A673 (cell line): ENCODE data around the gene RNF41. TPM values are rescaled to one million over a fixed set of nuclear protein-coding genes. Genes with fewer than 3 reads are reported as not detected.

Experiments used
- BruUV-seq: library from RNA; stranded (reverse); fragments of 400-500 nt; replicated peaks from 2 replicates; lab custom pipeline; 2021; lab: Mats Ljungman, UMichigan
- CTCF ChIA-PET: fragments of 300-600 bp; sonication (Branson Sonifier 250); formaldehyde crosslinking; loops from one replicate; lab custom pipeline; 2022; ENCODE audit warnings: antibody characterized with exemption; lab: Charles Lee
- POLR2A ChIA-PET: fragments of 300-600 bp; sonication (Branson Sonifier 250); formaldehyde crosslinking; loops from one replicate; lab custom pipeline; 2022; ENCODE audit warnings: antibody characterized with exemption; ENCODE audit not compliant: low non-redundant PET; lab: Charles Lee
- DNase-seq: peaks from one replicate; pipeline ENCODE4 v3.0.0-alpha.2; 2015; ENCODE audit warnings: low spot score
- H3K27ac ChIP-seq: fragments of 200-600 bp; sonication (generic); 2 replicates; pipeline ENCODE4 v1.5.1; 2016; ENCODE audit warnings: mixed run types, low read depth, mild to moderate bottlenecking, mixed read lengths, antibody characterized with exemption, low read length; ENCODE audit not compliant: poor library complexity, severe bottlenecking
- H3K27me3 ChIP-seq: fragments of 200-600 bp; sonication (generic); replicated peaks from 2 replicates; pipeline ENCODE4 v1.6.1; 2017; ENCODE audit warnings: mixed run types, low read depth, mild to moderate bottlenecking, mixed read lengths, antibody characterized with exemption, low read length; ENCODE audit not compliant: insufficient read depth, poor library complexity
- H3K36me3 ChIP-seq: fragments of 200-600 bp; sonication (generic); 2 replicates; pipeline ENCODE4 v1.6.1; 2016; ENCODE audit warnings: mixed run types, mild to moderate bottlenecking, mixed read lengths, antibody characterized with exemption, low read length; ENCODE audit not compliant: insufficient read depth, poor library complexity, severe bottlenecking
- H3K4me1 ChIP-seq: fragments of 200-600 bp; sonication (generic); 2 replicates; pipeline ENCODE4 v1.6.1; 2017; ENCODE audit warnings: mixed run types, mild to moderate bottlenecking, mixed read lengths, antibody characterized with exemption, low read length; ENCODE audit not compliant: insufficient read depth, poor library complexity, severe bottlenecking
- H3K4me3 ChIP-seq: fragments of 200-600 bp; sonication (generic); 2 replicates; pipeline ENCODE4 v1.5.1; 2016; ENCODE audit warnings: low read depth, mixed run types, mild to moderate bottlenecking, mixed read lengths, low read length; ENCODE audit not compliant: poor library complexity, severe bottlenecking
- H3K9me3 ChIP-seq: fragments of 200-600 bp; sonication (generic); 2 replicates; pipeline ENCODE4 v1.6.1; 2016; ENCODE audit warnings: mixed run types, low read depth, mild to moderate bottlenecking, mixed read lengths, antibody characterized with exemption, low read length; ENCODE audit not compliant: poor library complexity, severe bottlenecking
- EZH2 ChIP-seq: fragments of 200-600 bp; sonication (generic); IDR thresholded peaks from 2 replicates; pipeline ENCODE4 v1.6.1; 2017; ENCODE audit warnings: borderline replicate concordance, low read depth, mild to moderate bottlenecking, mixed read lengths, antibody characterized with exemption, low read length; ENCODE audit not compliant: poor library complexity, severe bottlenecking
- intact Hi-C: fragments of 100-400 bp; cut with micrococcal nuclease; formaldehyde crosslinking; loops from one replicate; pipeline ENCODE4 v1.10.0; 2022; ENCODE audit not compliant: unreplicated experiment
- total RNA-seq: library from RNA; stranded (reverse); gene quantifications from 2 replicates; pipeline ENCODE4 v1.2.3, GENCODE V29; 2021
- TF ChIP-seq, protein P1 (sequence below): fragments of 300-800, 200-600 bp; sonication (generic); conservative IDR thresholded peaks from 2 replicates; pipeline ENCODE4 v1.5.1; 2017; ENCODE audit warnings: low read depth, mild to moderate bottlenecking, antibody characterized with exemption, low read length, moderate library complexity, mixed read lengths

The RNF41 gene
- total RNA-seq, 1 experiment from 2014 or later = 48.1 TPM

DNA sequence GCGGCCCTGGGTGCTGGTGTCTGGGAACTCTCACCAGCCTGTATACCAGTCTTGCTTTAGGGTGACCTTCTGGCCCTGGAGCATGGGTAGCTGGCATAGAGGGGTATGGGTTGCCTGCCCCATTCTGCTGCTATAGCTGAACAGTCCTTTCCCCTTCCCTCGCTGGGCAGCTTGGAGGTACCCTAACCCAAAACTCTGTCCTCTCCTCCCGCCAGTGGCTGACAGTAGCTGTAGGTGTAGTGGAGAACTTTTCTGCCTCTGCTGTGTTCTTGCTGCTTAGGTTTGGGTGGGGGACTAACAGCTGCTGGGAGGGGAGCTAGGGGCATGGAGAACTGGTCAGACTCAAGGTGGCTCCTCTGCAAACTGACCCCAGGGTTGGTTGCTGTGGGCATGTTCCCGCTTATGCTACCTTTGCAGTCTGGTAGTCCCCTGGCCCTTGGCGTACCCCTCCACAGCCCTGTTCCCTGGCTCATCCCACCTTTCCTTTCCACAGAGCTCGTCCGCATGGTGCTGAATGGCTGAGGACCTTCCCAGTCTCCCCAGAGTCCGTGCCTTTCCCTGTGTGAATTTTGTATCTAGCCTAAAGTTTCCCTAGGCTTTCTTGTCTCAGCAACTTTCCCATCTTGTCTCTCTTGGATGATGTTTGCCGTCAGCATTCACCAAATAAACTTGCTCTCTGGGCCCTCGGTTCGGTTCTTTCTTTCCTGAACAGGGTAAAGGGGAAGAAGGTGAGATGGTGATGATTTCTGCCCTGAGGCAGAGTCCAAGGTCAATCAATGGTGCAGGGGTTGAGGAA is 60.6 kb downstream of the RNF41 start:
- Histone ChIP-seq H3K36me3 (peaks cover 63% of the 10 kb centered on the region), H3K9me3 (no peaks in the 10 kb centered on the region), H3K27me3 (no peaks in the 10 kb centered on the region), H3K27ac (peak overlapping the region; percentile 95), H3K4me1 (peaks cover 29% of the 10 kb centered on the region), H3K4me3 (no peak overlapping the region)
- ChIA-PET CTCF (no interaction called here), POLR2A (interaction anchor here (0.6 kb wide), 1 partner anchor 44 kb away, joined by 5 read pairs; the partner anchor contains the start of gene RPL41)
- intact Hi-C loops = no loop called here
- DNase-seq = no peak
- TF ChIP-seq, protein P1, sequence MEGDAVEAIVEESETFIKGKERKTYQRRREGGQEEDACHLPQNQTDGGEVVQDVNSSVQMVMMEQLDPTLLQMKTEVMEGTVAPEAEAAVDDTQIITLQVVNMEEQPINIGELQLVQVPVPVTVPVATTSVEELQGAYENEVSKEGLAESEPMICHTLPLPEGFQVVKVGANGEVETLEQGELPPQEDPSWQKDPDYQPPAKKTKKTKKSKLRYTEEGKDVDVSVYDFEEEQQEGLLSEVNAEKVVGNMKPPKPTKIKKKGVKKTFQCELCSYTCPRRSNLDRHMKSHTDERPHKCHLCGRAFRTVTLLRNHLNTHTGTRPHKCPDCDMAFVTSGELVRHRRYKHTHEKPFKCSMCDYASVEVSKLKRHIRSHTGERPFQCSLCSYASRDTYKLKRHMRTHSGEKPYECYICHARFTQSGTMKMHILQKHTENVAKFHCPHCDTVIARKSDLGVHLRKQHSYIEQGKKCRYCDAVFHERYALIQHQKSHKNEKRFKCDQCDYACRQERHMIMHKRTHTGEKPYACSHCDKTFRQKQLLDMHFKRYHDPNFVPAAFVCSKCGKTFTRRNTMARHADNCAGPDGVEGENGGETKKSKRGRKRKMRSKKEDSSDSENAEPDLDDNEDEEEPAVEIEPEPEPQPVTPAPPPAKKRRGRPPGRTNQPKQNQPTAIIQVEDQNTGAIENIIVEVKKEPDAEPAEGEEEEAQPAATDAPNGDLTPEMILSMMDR = no peak
- TF ChIP-seq EZH2 = no peak
- no TSS peak for BruUV-seq

DNA sequence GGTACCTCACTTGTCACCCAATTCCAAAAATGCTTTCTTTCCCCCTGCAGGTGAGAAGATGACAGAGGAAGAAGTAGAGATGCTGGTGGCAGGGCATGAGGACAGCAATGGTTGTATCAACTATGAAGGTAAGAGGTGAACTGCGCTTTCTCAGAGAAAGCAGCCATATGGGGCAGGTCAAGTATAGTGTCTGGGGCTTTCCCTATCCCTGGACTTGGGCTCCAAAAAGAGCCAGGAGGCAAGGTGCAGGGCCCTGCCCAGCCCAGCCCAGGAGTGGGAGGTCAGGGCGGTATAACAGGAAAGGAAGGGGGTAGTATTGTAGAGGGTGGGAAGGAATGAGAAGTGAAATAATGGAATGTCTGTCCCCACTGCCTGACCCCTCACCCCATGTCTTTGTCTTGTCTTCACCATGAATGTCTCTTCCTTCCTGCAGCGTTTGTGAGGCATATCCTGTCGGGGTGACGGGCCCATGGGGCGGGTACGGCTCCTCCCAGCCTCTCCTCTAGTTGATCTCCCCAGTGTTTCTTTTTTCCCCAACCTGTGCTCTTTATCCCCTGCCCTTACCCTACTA is 61.4 kb downstream of the RNF41 start:
- TF ChIP-seq, protein P1 = no peak
- TF ChIP-seq EZH2 = no peak
- POLR2A ChIA-PET = interaction anchor here (0.6 kb wide), 1 partner anchor 44 kb away, joined by 5 read pairs; the partner anchor contains the start of gene RPL41
- peak overlapping the region; percentile 95 for H3K27ac ChIP-seq

DNA sequence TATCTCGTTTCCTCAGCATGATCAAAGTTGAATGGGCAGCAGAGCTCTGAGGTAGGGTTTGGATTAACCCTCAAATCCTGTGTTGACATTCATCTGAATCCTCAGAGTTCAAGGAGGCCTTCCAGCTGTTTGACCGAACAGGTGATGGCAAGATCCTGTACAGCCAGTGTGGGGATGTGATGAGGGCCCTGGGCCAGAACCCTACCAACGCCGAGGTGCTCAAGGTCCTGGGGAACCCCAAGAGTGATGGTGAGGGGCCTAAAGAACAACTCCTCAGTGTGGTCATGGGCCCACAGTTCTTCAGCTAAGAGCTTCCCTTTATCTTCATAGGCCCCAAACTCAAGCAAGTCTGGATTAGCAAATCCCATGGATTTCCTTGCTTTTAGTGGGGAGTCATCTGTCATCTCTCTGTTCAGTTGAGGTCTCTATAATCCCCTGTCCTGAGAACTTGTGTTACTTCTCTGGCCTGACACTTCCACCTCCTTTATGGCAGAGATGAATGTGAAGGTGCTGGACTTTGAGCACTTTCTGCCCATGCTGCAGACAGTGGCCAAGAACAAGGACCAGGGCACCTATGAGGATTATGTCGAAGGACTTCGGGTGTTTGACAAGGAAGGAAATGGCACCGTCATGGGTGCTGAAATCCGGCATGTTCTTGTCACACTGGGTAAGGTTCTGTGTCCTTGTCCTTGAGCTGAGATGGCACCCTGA is 62.1 kb downstream of the RNF41 start:
- peaks cover 50% of the 10 kb centered on the region for H3K36me3 ChIP-seq

More for the DNA sequence above, 61.4 kb downstream of the RNF41 start:
- peaks cover 29% of the 10 kb centered on the region for H3K4me1 ChIP-seq
- H3K9me3 ChIP-seq = no peaks in the 10 kb centered on the region
- CTCF ChIA-PET = no interaction called here
- no peaks in the 10 kb centered on the region for H3K27me3 ChIP-seq
- H3K36me3 ChIP-seq = peaks cover 56% of the 10 kb centered on the region
- no TSS peak for BruUV-seq
- intact Hi-C loops = no loop called here
- peak overlapping the region; percentile 78 for H3K4me3 ChIP-seq
- no peak for DNase-seq

More for the DNA sequence above, 62.1 kb downstream of the RNF41 start:
- H3K4me1 ChIP-seq = peaks cover 29% of the 10 kb centered on the region
- no peak for DNase-seq
- TF ChIP-seq, protein P1 = no peak
- TF ChIP-seq EZH2 = no peak
- POLR2A ChIA-PET = no interaction called here
- peak overlapping the region; percentile 95 for H3K27ac ChIP-seq
- no TSS peak for BruUV-seq
- CTCF ChIA-PET = interaction anchor here (1.1 kb wide), 1 partner anchor 30 kb away, joined by 3 read pairs; the partner anchor contains the start of gene SMARCC2
- H3K4me3 ChIP-seq = peak overlapping the region; percentile 78
- no peaks in the 10 kb centered on the region for H3K9me3 ChIP-seq
- no peaks in the 10 kb centered on the region for H3K27me3 ChIP-seq
- intact Hi-C loops = no loop called here
